IPS-20b (cell line): Measurements from ENCODE around the gene TUBGCP5.
A peak's percentile ranks its signal among the peaks of the same experiment; 100 is the strongest.

Source experiments
- H3K27ac ChIP-seq: one replicate; pipeline ENCODE4 v1.5.1; 2013; ENCODE audit warnings: low read length
- H3K27me3 ChIP-seq: 2 replicates; pipeline ENCODE4 v1.6.1; 2013; ENCODE audit warnings: mild to moderate bottlenecking, low read length, inconsistent platforms; ENCODE audit not compliant: insufficient read depth
- H3K36me3 ChIP-seq: 2 replicates; pipeline ENCODE4 v1.6.1; 2013; ENCODE audit warnings: low read depth, mild to moderate bottlenecking, inconsistent platforms, low read length, moderate library complexity; ENCODE audit not compliant: insufficient read depth
- H3K4me1 ChIP-seq: 2 replicates; pipeline ENCODE4 v1.6.1; 2013; ENCODE audit warnings: mild to moderate bottlenecking, control low read depth, inconsistent platforms, low read length, moderate library complexity; ENCODE audit not compliant: insufficient read depth
- H3K4me3 ChIP-seq: 2 replicates; pipeline ENCODE4 v1.5.1; 2013; ENCODE audit warnings: mild to moderate bottlenecking, low read length, inconsistent platforms
- H3K9ac ChIP-seq: 2 replicates; pipeline ENCODE4 v1.6.1; 2013; ENCODE audit warnings: low read depth, mild to moderate bottlenecking, inconsistent platforms, low read length, moderate library complexity
- H3K9me3 ChIP-seq: 2 replicates; pipeline ENCODE4 v1.6.1; 2013; ENCODE audit warnings: mild to moderate bottlenecking, low read depth, low read length, inconsistent platforms; ENCODE audit not compliant: insufficient read depth

Gene TUBGCP5

GRCh38 chr15:22956978-22957260 is 82.5 kb downstream of the TUBGCP5 start:
- no peak overlapping the region for H3K9ac ChIP-seq
- H3K27me3 ChIP-seq = peaks cover 40% of the 10 kb centered on the region
- peaks cover 8% of the 10 kb centered on the region for H3K4me1 ChIP-seq
- H3K27ac ChIP-seq = no peak overlapping the region
- no peaks in the 10 kb centered on the region for H3K9me3 ChIP-seq
- H3K4me3 ChIP-seq = no peak overlapping the region
- H3K36me3 ChIP-seq = no peaks in the 10 kb centered on the region

- H3K27ac ChIP-seq = no peak overlapping the region
Observed at GRCh38 chr15:22956257-22956977, 83.0 kb downstream of the TUBGCP5 start.

DNA sequence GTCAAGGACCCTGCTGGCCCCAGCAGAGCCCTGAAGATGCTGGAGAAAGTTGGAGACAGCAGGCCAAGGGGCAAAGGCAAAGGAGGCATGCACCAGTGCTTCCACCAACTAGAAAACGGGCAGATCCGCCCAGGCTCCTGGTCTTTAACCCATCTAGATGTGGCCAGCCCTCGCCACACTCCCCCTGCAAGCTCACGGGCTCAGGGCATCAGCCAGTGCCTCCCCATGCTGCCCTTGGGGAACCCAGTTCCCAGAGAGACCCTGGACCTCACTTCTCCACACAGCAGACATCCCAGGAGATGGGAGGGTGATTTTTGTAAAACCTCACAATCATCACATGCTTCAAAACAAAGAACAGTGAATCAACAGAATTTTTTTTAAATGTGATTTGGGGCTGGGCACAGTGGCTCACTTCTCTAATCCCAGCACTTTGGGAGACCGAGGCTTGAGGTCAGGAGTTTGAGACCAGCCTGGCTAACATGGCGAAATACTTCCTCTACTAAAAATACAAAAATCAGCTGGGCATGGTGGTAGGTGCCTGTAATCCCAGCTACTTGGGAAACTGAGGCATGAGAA is 83.7 kb downstream of the TUBGCP5 start:
- H3K9ac ChIP-seq = no peak overlapping the region
- peaks cover 8% of the 10 kb centered on the region for H3K4me1 ChIP-seq
- H3K36me3 ChIP-seq = no peaks in the 10 kb centered on the region
- no peak overlapping the region for H3K27ac ChIP-seq
- H3K4me3 ChIP-seq = no peak overlapping the region
- peaks cover 51% of the 10 kb centered on the region for H3K27me3 ChIP-seq
- no peaks in the 10 kb centered on the region for H3K9me3 ChIP-seq

More at GRCh38 chr15:22956257-22956977, 83.0 kb downstream of the TUBGCP5 start:
- Histone ChIP-seq H3K36me3 (no peaks in the 10 kb centered on the region), H3K4me1 (peaks cover 8% of the 10 kb centered on the region), H3K27me3 (peaks cover 45% of the 10 kb centered on the region), H3K4me3 (no peak overlapping the region), H3K9me3 (no peaks in the 10 kb centered on the region), H3K9ac (no peak overlapping the region)

- Histone ChIP-seq H3K4me3 (no peak overlapping the region), H3K27ac (no peak overlapping the region), H3K36me3 (no peaks in the 10 kb centered on the region)
Observed at GRCh38 chr15:22954798-22955543, 84.4 kb downstream of the TUBGCP5 start.

DNA sequence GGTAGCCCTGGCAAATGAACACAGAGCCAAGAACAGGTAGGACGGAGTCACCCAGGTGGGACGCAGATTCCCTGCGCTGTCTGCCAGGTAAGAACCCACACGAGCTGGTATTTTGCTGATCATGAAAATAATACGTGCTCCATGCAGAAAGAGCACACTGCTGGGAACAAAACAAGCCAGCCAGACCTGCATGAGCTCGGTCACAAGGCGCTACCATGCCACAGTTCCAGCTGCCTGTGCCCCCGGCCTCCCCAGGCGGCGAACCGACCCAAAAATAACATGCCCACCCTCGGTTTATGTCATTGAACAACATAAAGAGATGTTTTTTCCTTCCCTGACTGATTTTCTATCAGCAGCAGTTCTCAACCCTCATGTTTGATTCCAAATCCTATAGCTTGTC is 85.0 kb downstream of the TUBGCP5 start:
- Histone ChIP-seq H3K27ac (no peak overlapping the region), H3K9me3 (no peaks in the 10 kb centered on the region), H3K4me1 (peaks cover 8% of the 10 kb centered on the region), H3K4me3 (no peak overlapping the region), H3K36me3 (no peaks in the 10 kb centered on the region), H3K27me3 (peaks cover 59% of the 10 kb centered on the region), H3K9ac (no peak overlapping the region)

More at GRCh38 chr15:22954798-22955543, 84.4 kb downstream of the TUBGCP5 start:
- no peak overlapping the region for H3K9ac ChIP-seq
- peaks cover 8% of the 10 kb centered on the region for H3K4me1 ChIP-seq
- no peaks in the 10 kb centered on the region for H3K9me3 ChIP-seq
- H3K27me3 ChIP-seq = peaks cover 58% of the 10 kb centered on the region

- no peak overlapping the region for H3K9ac ChIP-seq
- H3K27ac ChIP-seq = no peak overlapping the region
- peak overlapping the region; percentile 12; the same call in 1 of the 2 replicates for H3K4me3 ChIP-seq
- no peaks in the 10 kb centered on the region for H3K36me3 ChIP-seq
- no peaks in the 10 kb centered on the region for H3K9me3 ChIP-seq
- H3K4me1 ChIP-seq = peaks cover 14% of the 10 kb centered on the region
- H3K27me3 ChIP-seq = peaks cover 59% of the 10 kb centered on the region
Observed at GRCh38 chr15:22952796-22953579, 86.4 kb downstream of the TUBGCP5 start.

GRCh38 chr15:22951381-22952280 is 87.7 kb downstream of the TUBGCP5 start:
- Histone ChIP-seq H3K4me1 (peaks cover 14% of the 10 kb centered on the region), H3K9me3 (no peaks in the 10 kb centered on the region), H3K9ac (no peak overlapping the region), H3K36me3 (no peaks in the 10 kb centered on the region), H3K4me3 (no peak overlapping the region), H3K27ac (no peak overlapping the region), H3K27me3 (peaks cover 59% of the 10 kb centered on the region)

GRCh38 chr15:22951031-22951380 is 88.4 kb downstream of the TUBGCP5 start:
- Histone ChIP-seq H3K9ac (no peak overlapping the region), H3K36me3 (no peaks in the 10 kb centered on the region), H3K9me3 (no peaks in the 10 kb centered on the region), H3K4me3 (no peak overlapping the region), H3K27ac (no peak overlapping the region), H3K4me1 (peaks cover 14% of the 10 kb centered on the region), H3K27me3 (peaks cover 59% of the 10 kb centered on the region)

GRCh38 chr15:22950256-22950990 is 88.9 kb downstream of the TUBGCP5 start:
- Histone ChIP-seq H3K36me3 (no peaks in the 10 kb centered on the region), H3K4me1 (peaks cover 14% of the 10 kb centered on the region), H3K9me3 (no peaks in the 10 kb centered on the region), H3K27me3 (peaks cover 54% of the 10 kb centered on the region), H3K27ac (no peak overlapping the region), H3K4me3 (no peak overlapping the region), H3K9ac (no peak overlapping the region)
